Gastrocnemius medialis (tissue), 4 donors: ENCODE data around the gene PARN.

Experiments
- POLR2A ChIP-seq, 2 donors: fragments of 450-650 bp; IDR thresholded peaks; one replicate each; pipeline ENCODE4 v1.6.1; 2017; ENCODE audit warnings: antibody characterized with exemption in 2 of 2, mild to moderate bottlenecking in 2 of 2, moderate library complexity in 2 of 2
- TF ChIP-seq, protein P1 (sequence below), 5 experiments: fragments of 450-650 bp in 3 of 5; fragments of 200-600 bp in 2 of 5; sonication (generic) in 2 of 5; IDR thresholded peaks in 4 of 5; conservative IDR thresholded peaks in 1 of 5; 1 replicate in 4 of 5; 2 replicates in 1 of 5; pipeline ENCODE4 v1.5.1; 2016 to 2019; ENCODE audit warnings: antibody characterized with exemption in 5 of 5, mild to moderate bottlenecking in 3 of 5, moderate library complexity in 3 of 5

DNA sequence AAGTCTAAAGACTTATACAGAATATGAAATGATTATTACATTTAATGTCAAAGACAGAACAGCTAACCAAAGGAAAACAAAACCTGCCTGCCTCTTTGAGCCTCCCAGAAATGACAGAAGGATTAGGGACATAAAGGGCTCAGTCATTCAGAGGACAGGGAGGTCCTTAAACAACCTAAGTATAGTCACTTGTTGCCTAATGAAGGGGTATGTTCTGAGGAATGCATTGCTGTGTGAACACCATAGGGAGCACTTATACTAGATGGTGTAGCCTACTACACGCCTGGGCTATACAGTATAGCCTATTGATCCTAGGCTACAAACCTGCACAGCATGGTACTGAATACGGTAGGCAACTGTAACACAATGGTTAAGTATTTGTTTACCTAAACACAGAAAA, 106.4 kb downstream of the PARN start:
- TF ChIP-seq, protein P1, sequence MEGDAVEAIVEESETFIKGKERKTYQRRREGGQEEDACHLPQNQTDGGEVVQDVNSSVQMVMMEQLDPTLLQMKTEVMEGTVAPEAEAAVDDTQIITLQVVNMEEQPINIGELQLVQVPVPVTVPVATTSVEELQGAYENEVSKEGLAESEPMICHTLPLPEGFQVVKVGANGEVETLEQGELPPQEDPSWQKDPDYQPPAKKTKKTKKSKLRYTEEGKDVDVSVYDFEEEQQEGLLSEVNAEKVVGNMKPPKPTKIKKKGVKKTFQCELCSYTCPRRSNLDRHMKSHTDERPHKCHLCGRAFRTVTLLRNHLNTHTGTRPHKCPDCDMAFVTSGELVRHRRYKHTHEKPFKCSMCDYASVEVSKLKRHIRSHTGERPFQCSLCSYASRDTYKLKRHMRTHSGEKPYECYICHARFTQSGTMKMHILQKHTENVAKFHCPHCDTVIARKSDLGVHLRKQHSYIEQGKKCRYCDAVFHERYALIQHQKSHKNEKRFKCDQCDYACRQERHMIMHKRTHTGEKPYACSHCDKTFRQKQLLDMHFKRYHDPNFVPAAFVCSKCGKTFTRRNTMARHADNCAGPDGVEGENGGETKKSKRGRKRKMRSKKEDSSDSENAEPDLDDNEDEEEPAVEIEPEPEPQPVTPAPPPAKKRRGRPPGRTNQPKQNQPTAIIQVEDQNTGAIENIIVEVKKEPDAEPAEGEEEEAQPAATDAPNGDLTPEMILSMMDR (IDR thresholded peaks at IDR 0.05 in 4 of 5, conservative IDR thresholded peaks at IDR 0.05 in 1 of 5), result no peak
- TF ChIP-seq POLR2A (IDR thresholded peaks at IDR 0.05), result no peak
